CD4-positive, alpha-beta T cell (primary cell): Measurements from ENCODE around the gene SYCN. TPM values are rescaled to one million over a fixed set of nuclear protein-coding genes. Genes with fewer than 3 reads are reported as not detected.

Experiments used
- ATAC-seq: fragments of 200-7000 bp; cut with Tn5 transposase; one replicate; pipeline ENCODE4 v1.10.0; 2022; ENCODE audit warnings: mild to moderate bottlenecking; ENCODE audit not compliant: poor library complexity
- CTCF ChIA-PET: fragments of 350-600 bp; sonication (Branson Sonifier 250); formaldehyde crosslinking; loops from one replicate; lab custom pipeline; 2021; ENCODE audit warnings: antibody characterized with exemption, inconsistent platforms; lab: Charles Lee
- POLR2A ChIA-PET: fragments of 350-600 bp; sonication (Branson Sonifier 250); formaldehyde crosslinking; loops from one replicate; lab custom pipeline; 2021; ENCODE audit warnings: antibody characterized with exemption, inconsistent platforms; lab: Charles Lee
- DNase-seq, 14 experiments: peaks; one replicate each; pipeline ENCODE4 v3.0.0-alpha.2; 2013 to 2020; ENCODE audit warnings: mixed read lengths in 2 of 14
- H3K27ac ChIP-seq, 2 donors: one replicate each; pipeline versions ENCODE4 v1.5.1 to v1.7.0; 2013; ENCODE audit warnings: low read length in 2 of 2, low read depth in 1 of 2, mild to moderate bottlenecking in 1 of 2
- H3K27me3 ChIP-seq, 2 experiments: 1 replicate in 1 of 2; 2 replicates in 1 of 2; pipeline versions ENCODE4 v1.6.1 to v1.7.0; 2013; ENCODE audit warnings: low read length in 2 of 2, control low read depth in 1 of 2, mild to moderate bottlenecking in 1 of 2, moderate library complexity in 1 of 2; ENCODE audit not compliant: insufficient read depth in 2 of 2, control insufficient read depth in 1 of 2
- H3K36me3 ChIP-seq: one replicate; pipeline ENCODE4 v1.6.1; 2013; ENCODE audit warnings: low read length, control low read depth; ENCODE audit not compliant: insufficient read depth
- H3K4me1 ChIP-seq: one replicate; pipeline ENCODE4 v1.6.1; 2013; ENCODE audit warnings: low read length, control low read depth; ENCODE audit not compliant: insufficient read depth
- H3K4me3 ChIP-seq: one replicate; pipeline ENCODE4 v1.5.1; 2013; ENCODE audit warnings: mild to moderate bottlenecking, low read length, moderate library complexity
- H3K9me3 ChIP-seq, 2 experiments: 1 replicate in 1 of 2; 2 replicates in 1 of 2; pipeline versions ENCODE4 v1.6.1 to v1.7.0; 2013; ENCODE audit warnings: low read length in 2 of 2, mild to moderate bottlenecking in 2 of 2, control low read depth in 1 of 2, moderate library complexity in 1 of 2; ENCODE audit not compliant: control insufficient read depth in 1 of 2, insufficient read depth in 1 of 2
- H3K27ac Mint-ChIP-seq: one replicate; pipeline ENCODE4 v1.8.0; 2020; ENCODE audit warnings: mixed read lengths
- H3K27me3 Mint-ChIP-seq: one replicate; pipeline ENCODE4 v1.8.0; 2021; ENCODE audit warnings: mixed read lengths
- H3K36me3 Mint-ChIP-seq: one replicate; pipeline ENCODE4 v1.8.0; 2021; ENCODE audit warnings: low read depth, mixed read lengths
- H3K4me1 Mint-ChIP-seq: one replicate; pipeline ENCODE4 v1.8.0; 2021; ENCODE audit warnings: low read depth, mixed read lengths
- H3K4me3 Mint-ChIP-seq: one replicate; pipeline ENCODE4 v1.8.0; 2020; ENCODE audit warnings: mild to moderate bottlenecking, mixed read lengths
- H3K9me3 Mint-ChIP-seq: one replicate; pipeline ENCODE4 v1.8.0; 2020; ENCODE audit warnings: mixed read lengths
- intact Hi-C, 2 experiments: fragments of 100-400 bp; cut with DNase I in 1 of 2; cut with micrococcal nuclease in 1 of 2; formaldehyde crosslinking; loops; one replicate each; pipeline versions ENCODE4 v1.15.1 to v1.9.0; 2023 to 2025; cut with DNase I, micrococcal nuclease
- total RNA-seq, 174 experiments: library from RNA in 2 of 174; stranded (reverse) in 2 of 174; gene quantifications; one replicate each; pipeline ENCODE4 v1.2.3 and lab custom pipeline; 2021 to 2026
- TF ChIP-seq, protein P1 (sequence below): fragments of 200-600 bp; IDR thresholded peaks from one replicate; pipeline ENCODE4 v1.8.0; 2022; ENCODE audit warnings: antibody characterized with exemption, mild to moderate bottlenecking

The SYCN gene
- total RNA-seq, 2 experiments from 2014 or later = not detected

DNA sequence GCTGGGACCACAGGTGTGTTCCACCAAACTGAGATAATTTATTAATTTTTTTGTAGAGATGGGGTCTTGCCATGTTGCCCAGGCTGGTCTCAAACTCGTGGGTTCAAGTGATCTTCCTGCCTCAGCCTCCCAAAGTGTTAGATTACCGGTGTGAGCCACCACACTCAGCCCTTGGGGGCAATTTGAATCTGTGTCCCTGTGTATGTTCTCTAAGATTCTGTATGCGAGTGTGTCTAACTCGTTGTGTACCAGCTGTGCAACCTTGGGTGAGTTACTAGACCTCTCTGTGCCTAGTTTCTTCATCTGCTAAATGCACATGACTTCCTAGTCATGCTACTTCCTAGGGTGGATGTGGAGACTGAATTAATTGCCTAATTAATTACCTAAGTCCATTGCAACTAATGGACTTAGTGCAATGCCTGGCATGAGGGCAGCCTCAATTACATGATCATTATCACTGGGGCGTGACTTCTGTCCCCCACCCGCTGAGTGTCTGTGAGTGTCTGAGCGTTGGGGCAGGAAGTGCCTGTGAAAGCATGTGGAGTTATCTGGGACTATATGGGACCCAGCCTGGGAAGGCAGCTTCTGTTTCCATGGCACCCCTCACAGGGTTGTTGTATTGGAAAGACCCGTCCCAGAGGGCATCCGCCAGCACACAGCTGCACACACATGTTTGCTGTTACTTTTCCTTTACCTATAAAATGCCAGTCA lies 9.1 kb downstream of the SYCN start:
- CTCF ChIA-PET = no interaction called here
- peaks cover 0 to 11% of the 10 kb centered on the region in 2 experiments for H3K9me3 ChIP-seq
- intact Hi-C loops = no loop called here
- no peaks in the 10 kb centered on the region for H3K9me3 Mint-ChIP-seq
- DNase-seq (no peak), ATAC-seq (no peak)
- H3K36me3 Mint-ChIP-seq = no peaks in the 10 kb centered on the region
- H3K36me3 ChIP-seq = no peaks in the 10 kb centered on the region
- peaks cover 37 to 43% of the 10 kb centered on the region in 2 experiments for H3K27me3 ChIP-seq
- peaks cover 66% of the 10 kb centered on the region for H3K27me3 Mint-ChIP-seq
- TF ChIP-seq, protein P1, sequence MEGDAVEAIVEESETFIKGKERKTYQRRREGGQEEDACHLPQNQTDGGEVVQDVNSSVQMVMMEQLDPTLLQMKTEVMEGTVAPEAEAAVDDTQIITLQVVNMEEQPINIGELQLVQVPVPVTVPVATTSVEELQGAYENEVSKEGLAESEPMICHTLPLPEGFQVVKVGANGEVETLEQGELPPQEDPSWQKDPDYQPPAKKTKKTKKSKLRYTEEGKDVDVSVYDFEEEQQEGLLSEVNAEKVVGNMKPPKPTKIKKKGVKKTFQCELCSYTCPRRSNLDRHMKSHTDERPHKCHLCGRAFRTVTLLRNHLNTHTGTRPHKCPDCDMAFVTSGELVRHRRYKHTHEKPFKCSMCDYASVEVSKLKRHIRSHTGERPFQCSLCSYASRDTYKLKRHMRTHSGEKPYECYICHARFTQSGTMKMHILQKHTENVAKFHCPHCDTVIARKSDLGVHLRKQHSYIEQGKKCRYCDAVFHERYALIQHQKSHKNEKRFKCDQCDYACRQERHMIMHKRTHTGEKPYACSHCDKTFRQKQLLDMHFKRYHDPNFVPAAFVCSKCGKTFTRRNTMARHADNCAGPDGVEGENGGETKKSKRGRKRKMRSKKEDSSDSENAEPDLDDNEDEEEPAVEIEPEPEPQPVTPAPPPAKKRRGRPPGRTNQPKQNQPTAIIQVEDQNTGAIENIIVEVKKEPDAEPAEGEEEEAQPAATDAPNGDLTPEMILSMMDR = no peak
- H3K27ac ChIP-seq = no peak overlapping the region
- H3K27ac Mint-ChIP-seq = no peak overlapping the region
- H3K4me3 Mint-ChIP-seq = no peak overlapping the region
- H3K4me1 Mint-ChIP-seq = peaks cover 23% of the 10 kb centered on the region
- no peak overlapping the region for H3K4me3 ChIP-seq
- POLR2A ChIA-PET = no interaction called here
- H3K4me1 ChIP-seq = peaks cover 25% of the 10 kb centered on the region

DNA sequence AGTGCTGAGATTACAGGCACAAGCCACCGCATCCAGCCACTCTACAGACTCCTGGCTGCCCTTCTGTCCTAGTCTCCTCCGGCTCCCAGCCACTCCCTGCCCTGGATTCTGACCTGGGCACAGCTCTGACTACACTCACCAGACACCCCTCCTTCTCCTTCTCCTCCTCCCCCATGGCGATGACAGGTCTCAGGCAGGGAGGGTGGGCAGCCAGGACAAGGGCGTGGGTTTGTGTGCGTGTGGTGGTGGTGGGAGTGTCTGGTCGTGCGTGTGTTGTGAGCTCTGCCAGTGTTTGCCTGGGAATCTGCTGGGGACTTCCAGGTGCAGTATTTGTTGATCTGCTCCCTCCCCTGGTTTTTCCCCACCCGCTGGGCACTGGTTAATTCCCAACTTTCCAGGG lies 10.3 kb downstream of the SYCN start:
- Histone ChIP-seq H3K4me1 (peaks cover 25% of the 10 kb centered on the region), H3K27ac (no peak overlapping the region), H3K27me3 (peaks cover 31 to 34% of the 10 kb centered on the region in 2 experiments), H3K4me3 (no peak overlapping the region), H3K9me3 (peaks cover 0 to 11% of the 10 kb centered on the region in 2 experiments), H3K36me3 (no peaks in the 10 kb centered on the region)
- no peak for DNase-seq
- ChIA-PET POLR2A (no interaction called here), CTCF (interaction anchor here (0.6 kb wide), 1 partner anchor 134 kb away, joined by 3 read pairs; no protein-coding TSS in a partner anchor)
- H3K27me3 Mint-ChIP-seq = peaks cover 62% of the 10 kb centered on the region
- TF ChIP-seq, protein P1 = no peak
- H3K4me1 Mint-ChIP-seq = peaks cover 23% of the 10 kb centered on the region
- H3K36me3 Mint-ChIP-seq = no peaks in the 10 kb centered on the region
- intact Hi-C loops = no loop called here
- H3K9me3 Mint-ChIP-seq = no peaks in the 10 kb centered on the region
- H3K4me3 Mint-ChIP-seq = no peak overlapping the region
- no peak for ATAC-seq
- no peak overlapping the region for H3K27ac Mint-ChIP-seq

DNA sequence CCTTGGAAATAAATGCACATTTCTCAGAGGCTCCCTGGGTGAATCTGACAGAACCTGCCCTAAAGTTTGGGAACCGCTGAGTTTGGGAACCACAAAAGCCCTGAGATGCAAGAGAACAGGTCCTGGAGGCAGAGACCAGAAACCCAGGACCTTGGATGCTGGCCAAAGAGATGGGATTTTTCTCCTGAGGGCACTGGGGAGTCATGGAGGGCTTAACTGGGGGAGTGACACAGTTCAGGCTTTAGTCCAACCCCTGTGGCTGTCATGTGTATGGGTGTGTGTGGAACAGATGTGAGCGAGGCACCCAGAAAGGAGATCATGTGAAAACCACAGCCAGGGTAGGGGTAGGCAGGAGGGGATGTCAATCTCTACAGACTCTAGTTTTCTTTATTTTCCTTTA lies 11.2 kb downstream of the SYCN start:
- Mint-ChIP-seq H3K9me3 (no peaks in the 10 kb centered on the region), H3K4me1 (peaks cover 23% of the 10 kb centered on the region), H3K27me3 (peaks cover 55% of the 10 kb centered on the region), H3K4me3 (no peak overlapping the region), H3K36me3 (no peaks in the 10 kb centered on the region), H3K27ac (no peak overlapping the region)
- Histone ChIP-seq H3K4me1 (peaks cover 25% of the 10 kb centered on the region), H3K27ac (no peak overlapping the region), H3K27me3 (peaks cover 24 to 29% of the 10 kb centered on the region in 2 experiments), H3K36me3 (no peaks in the 10 kb centered on the region), H3K4me3 (no peak overlapping the region), H3K9me3 (peaks cover 0 to 11% of the 10 kb centered on the region in 2 experiments)
- intact Hi-C loops = no loop called here
- ATAC-seq (no peak), DNase-seq (no peak)
- TF ChIP-seq, protein P1 = no peak
- ChIA-PET CTCF (no interaction called here), POLR2A (no interaction called here)
